Skin of body (tissue), 2 donors: ENCODE data around the gene MGLL. TPM values are rescaled to one million over a fixed set of nuclear protein-coding genes. Genes with fewer than 3 reads are reported as not detected.
"Not testable (repeated sequence)": the region's sequence is repeated elsewhere in the genome, so short reads cannot be mapped to it uniquely, and the experiment has no call there.

Experiments
- DNase-seq: peaks from one replicate; lab custom pipeline; 2025; lab: John Stamatoyannopoulos, UW
- total RNA-seq: library from RNA; depleted of rRNA; stranded (reverse); fragments of >200 nt; gene quantifications from one replicate; pipeline ENCODE4 v1.2.3, GENCODE V29; 2014

The MGLL gene
- total RNA-seq, 1 donor from 2014 or later = 32.7 TPM

DNA sequence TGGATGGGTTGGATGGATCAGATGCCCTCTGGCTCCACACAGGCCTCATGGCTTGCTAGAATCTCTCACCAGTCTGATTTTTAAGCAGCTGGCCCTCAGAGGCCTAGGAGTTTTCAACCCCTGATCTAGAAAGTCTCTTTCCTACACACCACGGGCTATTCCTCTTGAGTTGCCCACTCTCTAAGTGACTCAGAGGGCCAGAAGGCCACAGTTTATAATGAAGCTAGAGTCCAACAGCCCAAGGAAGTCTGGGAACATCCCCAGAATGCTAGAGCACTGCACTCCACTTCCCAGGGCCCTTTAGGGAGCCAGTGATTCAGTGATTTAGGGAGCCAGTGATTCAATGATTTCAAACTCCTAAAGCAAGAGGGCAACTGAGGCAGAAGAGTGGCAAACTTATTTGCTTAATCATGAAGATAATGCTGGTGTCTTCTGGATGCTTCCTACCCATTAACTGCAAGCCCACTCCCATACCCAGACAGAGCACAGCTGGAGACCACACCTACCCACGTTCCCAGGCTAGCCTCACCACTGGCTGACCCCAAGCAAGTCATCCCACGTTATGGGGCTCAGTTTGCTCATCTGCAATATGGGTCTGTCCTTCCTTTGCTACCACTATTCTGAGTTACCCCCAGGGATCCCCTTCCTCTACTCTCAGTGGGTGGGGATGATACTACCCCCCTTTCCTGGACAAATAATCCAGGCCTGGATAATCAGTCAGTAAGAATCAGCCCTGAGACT is 112.8 kb downstream of the MGLL start:
- no peak for DNase-seq

DNA sequence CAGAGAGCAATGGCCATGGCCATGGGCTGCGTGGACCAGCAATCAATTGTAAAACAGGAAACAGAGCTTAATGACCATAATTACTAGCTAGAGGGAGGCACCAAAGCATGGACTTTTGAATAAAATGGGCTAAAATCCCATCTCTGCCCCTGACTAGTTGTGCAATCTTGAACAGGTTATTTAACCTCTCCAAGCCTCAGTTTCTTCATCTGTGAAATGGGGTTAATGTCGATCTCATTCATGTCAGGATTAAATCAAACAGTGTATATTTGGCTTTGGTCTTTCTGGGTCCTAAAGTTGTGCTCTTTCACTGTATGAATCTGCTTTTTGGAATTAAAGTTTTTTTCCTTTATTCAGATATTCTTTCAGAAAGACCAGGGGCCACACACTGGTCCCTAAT is 113.5 kb downstream of the MGLL start:
- no peak for DNase-seq

- DNase-seq = peak; percentile 56
These were observed 114.4 kb downstream of the MGLL start for GRCh38 chr3:127707851-127708411.

GRCh38 chr3:127706785-127707351 is 115.4 kb downstream of the MGLL start:
- DNase-seq = no peak

DNA sequence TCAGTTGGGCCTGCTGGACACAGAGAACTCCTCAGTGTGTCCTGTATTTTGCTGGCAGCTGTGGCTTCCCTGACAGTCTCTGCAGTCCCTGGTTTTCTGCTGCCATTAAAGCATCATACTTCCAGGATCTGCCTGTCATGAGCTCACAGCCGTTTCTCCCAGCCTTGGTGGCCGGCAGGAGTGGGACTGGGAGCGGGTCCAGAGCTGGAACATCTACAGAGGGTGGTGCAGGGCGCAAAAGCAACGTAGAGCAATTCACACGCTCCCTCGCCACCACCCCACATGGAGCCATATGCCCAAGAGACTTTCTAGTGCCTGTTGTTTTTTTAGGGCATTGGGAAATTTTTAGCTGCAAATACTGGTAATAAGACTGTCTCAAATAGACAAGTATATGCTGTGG is 116.0 kb downstream of the MGLL start:
- peak; percentile 28 for DNase-seq

- DNase-seq = not testable (repeated sequence)
These were observed 117.5 kb downstream of the MGLL start for GRCh38 chr3:127704840-127705239.

GRCh38 chr3:127702151-127702578 is 120.2 kb downstream of the MGLL start:
- no peak for DNase-seq

DNA sequence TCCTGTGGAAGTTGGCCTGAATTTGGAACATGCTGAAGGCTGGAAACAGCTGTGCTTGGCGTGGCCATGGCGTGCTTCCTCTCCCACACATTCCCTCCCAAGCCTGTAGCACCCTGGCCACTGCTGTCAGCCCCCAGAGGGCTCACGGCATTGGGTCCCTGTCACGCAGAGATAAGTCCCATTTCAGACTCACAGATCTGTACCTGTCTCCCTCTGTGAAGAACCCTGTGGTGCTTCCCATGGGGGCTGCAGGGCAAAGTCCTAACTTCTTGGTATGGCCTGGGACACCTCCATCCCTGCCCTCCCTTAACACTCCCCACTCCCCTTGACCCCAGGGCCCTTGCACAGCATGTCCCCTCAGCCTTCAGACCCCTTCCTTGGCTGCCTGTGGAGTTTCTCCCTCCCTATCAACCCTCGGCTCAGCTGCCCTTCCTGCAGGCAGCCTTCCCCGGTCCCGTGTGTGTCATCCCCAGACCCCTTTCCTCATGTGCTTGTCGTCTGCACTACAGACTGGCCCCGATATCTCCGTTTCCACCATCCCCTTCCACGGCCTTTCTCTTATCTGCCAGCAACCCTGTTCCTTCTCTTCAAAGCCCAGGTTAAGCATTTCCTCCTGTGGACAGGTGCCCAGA is 120.9 kb downstream of the MGLL start:
- no peak for DNase-seq

- DNase-seq = no peak
These were observed 121.9 kb downstream of the MGLL start for GRCh38 chr3:127700406-127700805.

GRCh38 chr3:127699416-127700300 is 122.7 kb downstream of the MGLL start:
- DNase-seq = no peak

GRCh38 chr3:127698691-127699415 is 123.5 kb downstream of the MGLL start:
- DNase-seq = no peak

DNA sequence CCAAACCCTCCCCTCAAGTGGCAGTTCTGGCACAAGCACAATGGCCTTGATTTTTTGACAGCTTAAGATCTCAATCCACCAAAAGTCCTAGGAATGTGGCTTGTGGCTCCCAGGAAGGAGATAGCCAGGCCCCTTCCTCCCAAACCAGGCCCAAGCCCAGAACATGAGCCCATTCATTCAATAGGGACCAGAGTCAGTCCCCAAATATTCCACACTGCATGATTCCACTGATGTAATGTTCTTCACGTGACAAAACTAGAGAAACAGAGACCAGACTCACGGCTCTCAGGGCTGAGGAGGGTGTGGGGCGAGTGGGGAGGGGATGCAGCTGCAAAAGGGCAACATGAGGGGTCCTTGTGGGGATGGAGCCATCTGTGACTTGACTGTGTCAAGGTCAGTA is 124.0 kb downstream of the MGLL start:
- no peak for DNase-seq

DNA sequence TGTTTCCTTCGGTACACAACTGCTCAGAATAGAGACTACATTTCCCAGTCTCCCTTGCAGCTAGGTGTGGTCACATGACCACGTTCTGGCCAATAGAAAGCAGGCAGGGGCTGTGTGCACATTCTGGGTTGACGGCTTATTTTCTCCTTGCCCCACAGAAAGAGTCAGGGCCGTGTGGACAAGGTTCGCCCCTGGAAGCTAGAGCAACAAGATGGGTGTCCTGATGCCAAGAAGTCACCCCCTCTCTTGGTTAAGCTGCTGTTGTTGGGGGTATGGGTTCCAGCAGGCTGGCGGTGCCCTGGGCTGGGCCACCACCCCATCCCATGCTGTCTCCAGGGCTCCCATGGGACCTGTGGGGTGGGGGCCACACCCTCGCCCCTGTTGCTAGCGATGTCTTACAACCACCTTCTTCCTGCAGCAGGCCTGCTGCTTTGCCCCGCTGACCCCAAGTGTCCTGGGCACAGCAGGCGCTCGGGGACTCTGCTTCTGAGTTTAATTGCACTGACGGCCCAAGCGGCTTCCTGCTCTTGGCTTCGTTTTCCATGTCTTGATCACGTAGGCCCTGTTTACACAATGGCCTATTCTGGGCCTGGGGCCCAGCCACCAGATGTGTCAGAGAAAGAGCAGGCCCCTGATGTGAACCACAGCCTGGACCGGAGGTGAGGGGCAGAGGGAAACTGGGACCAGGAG is 124.6 kb downstream of the MGLL start:
- peak; percentile 98 for DNase-seq

DNA sequence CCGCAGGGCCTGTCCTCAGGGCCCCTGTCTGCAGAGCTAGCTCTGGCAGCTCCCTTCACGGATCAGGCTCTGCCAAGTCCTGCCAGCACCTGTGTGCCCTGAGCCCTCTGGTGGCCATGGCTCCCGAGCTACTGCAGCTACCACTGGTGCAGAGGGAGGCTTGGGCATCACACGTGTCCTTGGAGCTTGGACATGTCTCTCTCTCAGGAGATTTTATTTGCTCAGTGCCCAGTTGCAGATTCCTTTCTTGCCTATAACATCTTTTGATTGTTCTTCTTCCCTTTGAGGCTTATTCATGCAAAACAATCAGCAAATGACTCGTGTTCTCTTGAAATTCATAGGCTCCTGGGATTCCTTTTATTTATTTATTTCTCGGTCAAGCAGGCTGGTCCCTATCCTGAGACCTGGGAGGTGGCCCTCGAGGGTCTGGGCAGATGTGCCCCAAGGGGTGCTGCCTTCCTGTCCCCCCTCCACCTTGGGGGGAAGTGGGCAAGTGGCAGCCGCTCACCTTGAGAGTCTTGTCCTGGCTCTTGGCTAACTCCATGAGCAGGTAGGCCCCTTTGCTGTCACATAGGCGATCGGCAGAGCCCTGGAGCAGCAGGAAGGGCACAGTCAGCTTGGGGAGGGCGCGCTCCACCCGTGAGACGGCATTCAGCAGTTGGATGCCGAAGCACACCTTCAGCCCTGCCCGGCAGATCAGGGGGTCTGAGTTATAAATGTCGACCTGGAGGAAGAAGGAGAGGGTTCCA is 127.7 kb downstream of the MGLL start:
- no peak for DNase-seq

GRCh38 chr3:127693336-127693843 is 128.9 kb downstream of the MGLL start:
- DNase-seq = no peak

- no peak for DNase-seq
These were observed 129.6 kb downstream of the MGLL start for GRCh38 chr3:127692501-127693335.

DNA sequence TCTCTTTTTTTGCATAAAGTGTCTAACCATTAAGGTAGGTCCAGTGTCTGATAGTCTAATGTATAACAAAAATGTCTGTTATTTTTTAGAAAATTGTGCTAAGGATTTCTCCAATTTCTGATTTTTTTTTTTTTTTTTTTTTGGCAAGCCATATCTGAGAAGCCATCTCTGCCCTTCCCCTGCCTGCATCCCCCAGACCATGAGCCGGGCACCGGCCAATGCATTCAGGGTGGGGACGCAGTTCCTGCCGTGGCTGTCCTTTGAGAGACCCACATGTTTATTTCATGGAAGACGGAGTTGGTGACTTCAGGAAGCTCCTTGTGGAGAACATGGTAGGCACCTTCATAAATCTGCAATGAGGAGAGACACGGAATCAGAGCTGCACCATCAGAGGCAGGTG is 130.3 kb downstream of the MGLL start:
- DNase-seq = no peak

DNA sequence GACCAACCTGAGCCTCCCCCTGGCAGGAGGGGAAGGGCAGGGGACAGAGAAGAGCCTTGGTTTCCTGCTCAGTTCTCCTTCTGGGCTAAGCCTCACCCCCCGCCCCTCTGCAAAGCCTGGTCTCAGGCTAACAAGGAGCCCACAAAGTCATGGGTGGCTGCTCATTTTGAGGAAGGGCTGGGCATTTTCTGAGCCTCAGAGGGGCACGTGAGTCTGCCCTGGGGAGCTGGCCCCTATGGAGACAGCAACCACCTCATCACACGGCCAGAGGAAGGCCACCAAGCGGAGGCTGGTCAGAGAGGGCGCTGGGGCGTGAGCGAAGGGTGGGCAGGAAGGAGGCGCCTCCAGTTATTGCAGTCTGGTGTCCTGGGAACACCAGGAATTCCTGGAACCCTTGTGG is 130.8 kb downstream of the MGLL start:
- no peak for DNase-seq
